Suppressor macrophage treated with lipopolysaccharide for 4 hours (primary cell): ENCODE results near the gene HCFC1.
A peak's percentile ranks its signal among the peaks of the same experiment; 100 is the strongest.

Source experiments
- DNase-seq: peaks from one replicate; pipeline ENCODE4 v3.0.0-alpha.2; 2020

The HCFC1 gene

DNA sequence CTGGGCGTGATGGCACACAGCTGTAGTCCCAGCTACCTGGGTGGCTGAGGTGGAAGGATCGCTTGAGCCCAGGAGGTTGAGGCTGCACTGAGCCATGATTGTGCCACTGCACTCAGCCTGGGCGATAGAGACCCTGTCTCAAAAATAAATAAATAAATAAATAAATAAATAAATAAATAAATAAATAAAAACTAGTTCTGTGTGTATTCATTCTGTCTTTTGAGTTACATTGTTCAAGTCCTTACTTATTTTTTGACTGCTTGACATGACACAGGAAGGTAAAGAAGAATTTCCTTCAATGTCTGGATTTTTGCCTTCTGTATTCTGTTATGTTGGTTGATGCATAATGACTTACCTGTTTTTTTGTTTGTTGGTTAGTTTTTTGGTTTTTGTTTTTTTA is 34.6 kb downstream of the HCFC1 start:
- DNase-seq, result no peak

DNA sequence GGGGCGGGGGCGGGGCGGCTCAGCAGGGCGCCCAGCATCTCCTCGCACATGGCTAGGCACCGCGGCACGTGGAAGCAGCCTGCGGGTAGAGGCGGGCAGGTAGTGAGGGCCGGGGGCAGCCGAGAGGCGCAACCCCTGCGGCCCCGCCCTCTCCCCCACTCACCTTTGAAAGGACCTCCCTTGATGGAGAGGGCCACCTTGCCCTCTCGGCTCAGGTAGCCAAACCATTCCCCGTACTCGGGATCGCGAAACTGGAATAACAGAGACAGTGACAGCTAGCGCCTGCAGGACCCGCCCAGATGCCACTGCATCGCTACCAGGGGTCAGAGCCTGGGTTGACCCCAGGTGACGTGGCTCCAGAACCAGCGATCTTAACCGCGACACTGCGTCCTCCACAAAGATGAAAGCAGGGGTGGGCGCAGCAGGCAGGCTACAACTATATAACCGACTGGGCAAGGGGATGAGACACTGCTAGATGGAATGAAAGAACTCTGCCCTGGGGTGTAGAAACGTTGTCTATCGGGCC is 36.2 kb downstream of the HCFC1 start:
- DNase-seq, result no peak

DNA sequence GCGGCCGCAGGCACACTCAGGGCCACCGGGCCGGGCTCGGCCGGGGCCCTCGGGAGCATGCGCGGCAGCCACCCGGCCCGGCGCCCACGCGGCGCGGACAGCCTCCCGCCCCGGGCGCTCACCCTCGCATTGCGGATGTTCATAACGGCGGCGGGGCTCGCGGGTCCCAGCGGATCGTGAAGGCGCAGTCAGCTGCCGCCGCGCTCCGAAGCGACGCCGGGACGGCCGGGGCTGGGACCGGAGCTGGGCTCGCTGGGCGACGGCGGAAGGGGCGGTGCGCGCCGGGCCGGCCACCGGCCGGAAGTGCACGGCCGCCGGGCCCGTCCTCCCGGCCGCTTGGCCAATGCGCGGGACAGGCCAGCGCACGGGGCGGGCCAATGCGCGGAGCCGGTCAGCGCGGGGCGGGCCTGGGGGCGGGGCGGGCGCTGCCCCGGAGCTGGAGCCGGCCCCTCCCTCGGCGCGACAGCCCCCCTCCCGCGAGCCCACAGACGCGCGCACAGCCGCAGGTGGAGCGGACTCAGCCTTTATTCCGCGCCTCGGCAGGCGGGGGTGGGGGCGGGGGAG is 36.8 kb downstream of the HCFC1 start, which contains the start of gene NAA10:
NAA10 (minus strand) TSS at position 276 of the 564 bp plus-strand sequence; CDS start at position 143, 133 bp downstream.
- peak; percentile 81 for DNase-seq

DNA sequence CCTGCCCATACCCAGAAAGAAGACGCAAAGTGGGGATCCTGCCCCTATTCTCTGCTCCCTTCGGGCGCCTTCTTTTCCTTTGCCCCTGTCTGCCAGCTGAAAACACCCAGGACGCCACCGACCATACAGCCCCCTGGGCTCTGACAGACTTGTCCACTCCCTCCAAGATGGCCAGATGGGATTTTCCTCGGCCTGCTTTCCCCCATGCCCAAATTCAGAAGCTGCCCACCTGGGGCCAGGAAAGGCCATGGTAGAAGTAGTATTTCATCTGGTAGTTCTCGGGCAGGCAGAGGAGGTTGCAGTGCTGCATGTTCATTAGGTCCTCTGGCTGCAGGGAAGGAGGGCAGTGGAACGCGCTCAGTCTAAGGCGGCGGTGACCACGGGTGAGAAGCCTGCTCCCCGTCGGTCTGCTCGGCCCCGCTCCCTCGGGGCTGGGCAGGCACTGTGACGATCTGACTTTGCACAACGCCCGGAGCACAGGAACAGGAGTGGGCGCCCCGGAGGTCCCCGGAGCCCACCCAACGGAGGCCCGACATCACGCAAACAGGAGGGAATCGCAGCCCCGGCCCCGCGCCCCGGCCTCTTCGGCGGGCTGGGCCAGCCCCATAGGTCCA is 37.4 kb downstream of the HCFC1 start:
- DNase-seq, result no peak

DNA sequence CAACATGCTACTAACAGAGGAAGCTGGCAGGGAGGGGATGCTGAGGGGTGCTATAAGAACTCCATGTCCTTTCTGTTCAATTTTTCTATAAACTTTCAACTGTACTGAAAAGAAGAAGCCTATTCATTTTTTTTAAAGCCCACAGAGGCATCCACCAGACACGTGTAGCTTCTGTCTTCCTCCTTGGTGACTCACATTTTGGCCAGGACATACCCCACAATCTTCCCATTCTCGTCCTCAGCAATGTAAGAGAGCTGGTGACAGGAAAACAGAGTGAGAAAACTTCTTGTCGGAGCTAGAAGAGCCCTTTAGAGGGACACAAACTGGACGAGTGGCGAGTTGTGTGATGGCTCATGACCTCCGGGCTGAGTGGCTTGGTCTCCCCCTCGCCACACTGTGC is 37.9 kb downstream of the HCFC1 start:
- peak; percentile 25 for DNase-seq

DNA sequence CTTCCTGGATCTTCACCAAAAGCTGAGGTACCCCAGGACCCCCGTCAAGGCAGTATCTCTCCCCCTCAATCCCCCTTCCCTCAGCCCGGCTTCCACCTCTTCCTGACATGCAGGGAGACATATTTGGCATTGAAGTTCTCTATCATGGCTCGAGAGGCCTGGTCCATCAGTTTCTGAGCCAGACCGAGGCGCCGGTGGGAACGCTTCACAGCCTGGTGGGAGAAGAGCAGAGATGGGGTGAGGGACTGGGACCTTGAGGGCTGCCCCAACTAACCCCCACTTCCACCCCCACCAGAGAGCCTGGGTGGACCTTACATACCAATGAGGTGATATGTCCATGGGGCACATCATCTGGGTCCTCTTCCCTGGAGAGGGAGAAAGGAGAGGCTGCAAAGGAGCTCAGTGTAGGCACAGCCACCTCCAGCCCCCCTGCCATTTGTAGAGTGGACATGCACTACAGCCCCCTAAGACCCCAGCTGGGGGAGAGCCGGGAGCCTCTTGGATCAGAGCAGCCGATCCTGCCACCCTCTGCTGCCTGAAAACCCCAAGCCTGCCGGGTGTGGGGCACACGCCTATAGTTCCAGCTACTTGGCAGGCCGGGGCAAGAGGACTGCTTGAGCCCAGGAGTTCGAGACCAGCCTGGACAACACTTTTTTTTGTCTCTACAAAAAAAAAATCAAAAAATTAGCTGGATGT is 39.2 kb downstream of the HCFC1 start:
- no peak for DNase-seq

DNA sequence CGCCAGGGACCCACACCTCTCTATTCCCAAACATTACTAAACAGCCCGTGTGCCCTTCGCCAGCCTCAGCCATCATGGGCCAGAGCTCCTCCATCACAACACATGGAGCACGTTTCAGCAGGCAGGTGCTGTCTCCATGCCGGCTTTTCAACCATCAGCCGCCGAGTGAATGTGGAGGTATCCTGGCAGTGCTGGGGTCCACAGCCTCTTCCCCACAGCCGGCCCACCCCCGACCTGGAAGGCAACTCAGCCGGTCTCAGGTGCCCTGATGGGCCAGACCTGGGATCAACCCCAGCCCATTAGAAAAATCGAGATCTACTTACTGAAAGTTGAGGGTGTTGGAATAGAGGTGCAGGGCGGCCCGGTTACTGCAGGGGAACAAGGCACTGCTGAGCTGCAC is 39.9 kb downstream of the HCFC1 start:
- no peak for DNase-seq

DNA sequence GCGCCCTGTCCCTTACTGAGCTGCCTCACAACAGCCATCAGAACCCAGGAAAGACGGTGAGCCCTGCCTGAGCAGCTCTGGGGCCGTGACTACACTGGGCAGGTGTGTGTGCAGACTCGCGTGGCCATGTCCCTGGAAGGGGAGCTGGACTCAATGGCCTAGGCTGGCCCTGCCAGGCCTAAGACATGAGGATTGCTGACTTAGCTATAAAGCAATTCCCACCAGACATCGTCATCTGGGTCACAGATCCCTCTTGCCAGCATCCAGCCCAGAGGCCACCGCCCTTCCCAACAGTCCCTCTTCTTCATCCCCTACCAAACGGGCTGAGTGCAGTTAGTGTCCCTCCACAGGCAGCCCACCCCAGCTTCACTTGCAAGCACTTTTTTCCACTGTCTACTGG is 40.5 kb downstream of the HCFC1 start:
- DNase-seq, result no peak

DNA sequence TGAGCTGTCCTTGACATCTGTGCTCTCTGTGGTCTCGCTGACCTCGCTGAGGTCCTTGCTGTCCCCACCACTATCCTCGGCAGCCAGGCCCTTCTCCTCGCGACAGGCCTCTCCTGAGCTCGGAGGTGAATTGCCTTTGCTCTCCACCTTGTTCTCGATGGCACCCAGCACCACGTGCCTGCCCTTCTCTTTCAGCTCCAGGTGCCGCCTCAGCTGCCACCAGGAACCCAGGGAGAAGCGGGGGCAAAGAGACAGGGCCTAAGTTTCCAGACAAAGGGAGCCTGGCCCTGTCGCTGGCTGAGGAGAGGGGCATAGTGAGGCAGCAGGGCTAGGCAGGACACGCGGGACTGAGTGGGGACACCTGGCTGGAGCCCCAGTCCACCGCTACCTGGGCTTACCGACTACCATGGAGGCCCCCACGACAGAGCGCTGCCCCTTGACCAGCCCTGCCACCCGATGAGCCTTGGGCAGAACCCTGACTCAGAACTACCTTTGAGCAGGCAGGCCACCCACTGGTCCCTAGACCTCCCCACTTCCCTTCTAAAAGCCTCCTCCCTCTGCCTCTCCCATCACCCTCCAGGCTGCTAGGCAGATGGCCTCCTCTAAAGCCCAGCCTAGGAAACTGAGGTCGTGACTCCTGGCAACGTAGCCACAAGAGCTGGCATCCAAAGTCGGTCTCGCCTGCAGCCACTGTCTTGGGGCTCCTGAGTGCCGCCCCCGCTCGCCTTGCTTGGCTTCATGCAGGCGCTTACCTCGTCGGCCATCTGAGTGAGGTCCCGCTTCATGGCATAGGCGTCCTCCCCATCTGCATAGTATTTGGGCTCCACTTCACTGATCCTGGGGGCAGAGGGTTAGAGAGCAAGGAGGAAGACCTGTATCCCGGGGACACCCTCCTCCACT is 41.4 kb downstream of the HCFC1 start:
- no peak for DNase-seq

DNA sequence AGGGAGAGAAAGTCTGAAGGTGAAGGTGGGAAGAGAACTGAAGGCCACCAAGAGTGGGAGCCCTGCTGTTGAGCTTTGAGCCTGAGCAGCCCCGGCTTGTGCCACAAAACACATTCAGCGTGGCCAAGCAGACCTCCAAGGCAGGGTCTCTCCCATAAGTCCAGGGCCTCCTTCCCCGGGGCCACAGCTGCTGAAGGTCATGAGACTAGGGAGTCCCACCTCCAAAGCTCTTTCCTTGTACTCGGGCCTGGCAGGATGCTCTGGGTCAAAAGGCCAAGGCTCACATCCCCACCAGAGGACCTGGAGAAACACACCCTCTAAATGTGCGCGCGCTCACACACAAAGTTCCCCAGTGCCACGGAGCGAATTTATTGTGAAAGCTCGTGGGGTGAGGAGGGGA is 42.0 kb downstream of the HCFC1 start:
- no peak for DNase-seq

DNA sequence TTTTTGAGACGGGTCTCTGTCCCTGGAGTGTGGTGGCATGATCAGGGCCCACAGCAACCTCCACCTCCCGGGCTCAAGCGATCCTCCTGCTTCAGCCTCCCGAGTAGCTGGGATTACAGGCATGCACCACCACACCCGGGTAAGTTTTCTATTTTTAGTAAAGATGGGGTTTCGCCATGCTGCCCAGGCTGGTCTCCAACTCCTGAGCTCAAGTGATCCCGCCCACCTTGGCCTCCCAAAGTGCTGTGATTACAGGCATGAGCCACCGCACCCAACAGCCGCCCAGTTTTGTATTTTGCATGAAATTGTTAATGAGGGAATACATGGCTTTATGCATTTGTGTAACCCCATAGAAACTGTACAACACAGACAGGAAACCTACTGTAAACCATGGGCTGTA is 42.8 kb downstream of the HCFC1 start:
- no peak for DNase-seq

DNA sequence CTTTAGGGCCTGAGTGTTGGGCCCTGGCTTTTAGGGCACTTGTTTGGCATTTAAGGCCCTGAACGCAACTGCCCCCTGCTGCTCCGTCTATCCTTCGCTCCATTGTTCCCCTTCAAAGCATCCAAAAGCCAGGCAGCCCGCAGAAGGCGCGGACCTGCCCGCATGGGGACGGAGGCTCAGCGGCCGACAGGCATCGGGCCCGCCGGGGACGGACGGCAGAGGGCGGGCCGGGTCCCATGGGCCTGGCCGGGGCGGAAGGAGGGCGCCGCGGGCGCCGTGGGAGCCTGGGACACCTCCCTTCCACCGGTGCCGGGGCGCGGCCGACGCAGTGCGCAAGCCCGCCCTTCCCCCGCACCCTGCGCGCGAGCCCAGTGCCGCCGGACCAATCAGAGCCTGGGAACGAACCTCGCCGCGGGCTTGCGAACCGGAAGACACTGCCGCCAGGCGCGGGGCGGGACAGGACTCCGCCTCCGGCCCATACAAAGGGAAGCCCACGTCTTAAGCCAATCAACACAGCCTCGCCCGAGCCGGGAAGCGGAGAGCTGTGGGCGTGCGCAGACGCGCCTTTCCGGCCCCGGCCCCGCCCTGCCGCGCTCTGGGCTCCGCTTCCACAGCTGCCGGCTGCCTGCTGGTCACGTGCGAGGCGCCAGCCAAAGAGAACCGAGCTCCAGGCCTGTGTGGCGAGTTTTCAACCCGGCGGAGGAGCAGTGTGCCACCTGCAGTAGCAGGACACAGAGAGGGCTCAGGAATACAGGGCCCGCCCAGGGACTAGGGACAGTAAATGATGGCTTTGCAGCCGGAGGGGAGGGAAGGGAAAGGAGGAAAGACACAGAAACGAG is 43.5 kb downstream of the HCFC1 start:
- DNase-seq, result peak; percentile 97

DNA sequence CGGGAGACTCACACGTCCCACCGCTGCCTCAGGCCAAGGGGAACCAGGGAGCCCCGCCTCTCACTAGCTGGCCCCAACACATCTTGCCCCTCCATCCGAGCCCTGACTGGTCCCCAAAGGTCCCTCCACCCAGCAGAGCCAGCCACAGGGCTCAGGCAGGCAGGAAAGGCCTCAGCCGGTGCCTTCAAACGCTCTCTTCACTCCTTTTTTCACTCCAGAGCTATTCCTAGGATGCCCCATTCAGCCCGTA is 44.0 kb downstream of the HCFC1 start:
- DNase-seq, result no peak

DNA sequence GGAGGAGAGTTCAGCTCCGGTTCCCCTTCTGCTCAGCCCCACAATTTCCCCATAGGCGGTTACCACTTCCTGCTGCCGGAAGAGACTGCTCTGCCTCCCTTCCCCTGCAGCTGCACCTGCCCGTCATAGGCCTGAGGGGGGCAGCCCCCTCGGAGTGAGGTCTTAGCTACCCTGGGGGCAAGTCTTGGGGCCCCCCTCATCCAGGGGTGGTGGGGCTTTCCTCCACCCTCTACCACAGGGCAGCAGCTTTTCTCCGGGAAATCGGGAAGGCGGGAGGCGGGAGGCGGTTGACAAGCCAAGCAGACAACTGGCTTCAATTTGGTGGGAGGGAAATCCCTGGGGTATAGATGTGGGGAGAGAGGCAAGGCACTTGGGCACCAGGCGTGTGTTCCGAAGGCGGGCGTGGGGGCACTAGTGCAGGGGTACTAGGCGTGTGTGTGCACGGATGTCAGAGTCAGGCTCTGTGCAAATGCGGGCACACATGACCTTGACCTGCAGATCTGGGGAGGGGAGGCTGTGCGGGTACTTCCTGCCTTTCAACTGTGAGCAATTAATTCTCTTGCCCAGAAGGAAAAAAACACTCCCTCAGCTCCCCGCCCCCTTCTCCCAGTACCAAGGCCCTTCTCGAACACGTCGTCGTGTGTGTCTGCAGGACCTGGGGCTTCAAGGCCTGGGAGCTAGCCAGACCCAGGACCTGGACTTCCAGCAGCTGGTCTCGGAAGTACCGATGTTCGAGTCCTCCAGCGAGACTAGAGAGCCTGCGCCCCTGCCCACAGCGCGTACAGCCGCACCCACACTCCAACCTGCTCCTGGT is 44.6 kb downstream of the HCFC1 start:
- DNase-seq, result peak; percentile 72

DNA sequence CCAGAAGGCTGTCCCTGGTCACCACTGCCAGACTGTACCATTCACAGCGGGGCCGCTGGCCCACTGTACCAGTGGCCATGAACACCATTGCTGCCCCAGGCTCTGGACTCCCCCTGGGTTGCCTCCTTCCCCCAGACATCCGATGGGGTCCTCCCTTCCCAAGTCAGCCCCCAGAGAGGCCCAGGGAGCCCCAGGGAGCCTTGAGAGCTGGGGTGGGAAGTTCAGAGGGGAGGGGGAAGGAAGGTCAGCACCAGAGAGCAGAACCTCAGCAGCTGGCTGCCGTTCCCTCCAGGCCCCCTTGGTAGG is 45.1 kb downstream of the HCFC1 start:
- DNase-seq, result no peak

DNA sequence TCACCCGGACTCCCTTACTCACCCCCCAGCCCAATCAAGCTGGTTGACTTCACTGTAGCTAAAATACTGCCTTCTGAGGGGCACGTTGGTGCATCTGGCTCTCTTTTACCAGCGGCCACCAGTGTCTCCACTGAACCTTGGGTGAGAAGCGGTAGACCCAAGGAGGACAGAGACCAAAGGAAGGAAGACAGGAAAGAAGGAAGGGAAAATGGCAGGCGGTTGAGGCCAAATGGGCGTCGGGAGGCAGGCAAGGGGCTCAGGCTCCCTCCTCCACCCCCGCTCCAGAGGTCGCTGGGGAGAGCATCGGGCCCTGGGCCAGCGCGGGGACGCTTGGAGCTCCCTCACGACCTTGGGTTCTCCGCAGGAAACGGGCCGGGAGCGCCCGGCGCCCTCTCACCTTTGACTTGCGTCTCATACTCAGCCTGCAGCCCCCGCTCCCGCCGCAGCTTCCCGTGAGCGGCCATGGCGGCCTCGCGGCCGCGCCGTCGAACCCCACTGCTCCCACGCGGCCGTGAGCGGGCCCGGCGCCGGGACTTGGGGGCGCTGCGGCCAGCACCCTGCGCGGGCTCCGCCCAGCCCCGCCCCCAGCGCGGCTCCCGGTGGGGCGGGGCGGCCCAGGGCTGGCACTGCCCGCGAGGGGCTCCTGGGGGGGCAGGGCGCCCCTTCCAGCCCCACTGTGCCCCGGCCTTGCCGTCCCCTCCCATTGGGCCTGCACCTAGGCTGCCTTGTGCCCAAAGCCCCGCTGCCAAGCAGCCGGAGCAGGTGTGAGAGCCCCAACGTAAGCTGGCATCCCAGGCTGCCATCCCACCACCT is 45.7 kb downstream of the HCFC1 start, which contains the start of gene ARHGAP4:
ARHGAP4 (minus strand) TSS at position 526 of the 813 bp plus-strand sequence; CDS start at position 464, 62 bp downstream.
- no peak for DNase-seq

DNA sequence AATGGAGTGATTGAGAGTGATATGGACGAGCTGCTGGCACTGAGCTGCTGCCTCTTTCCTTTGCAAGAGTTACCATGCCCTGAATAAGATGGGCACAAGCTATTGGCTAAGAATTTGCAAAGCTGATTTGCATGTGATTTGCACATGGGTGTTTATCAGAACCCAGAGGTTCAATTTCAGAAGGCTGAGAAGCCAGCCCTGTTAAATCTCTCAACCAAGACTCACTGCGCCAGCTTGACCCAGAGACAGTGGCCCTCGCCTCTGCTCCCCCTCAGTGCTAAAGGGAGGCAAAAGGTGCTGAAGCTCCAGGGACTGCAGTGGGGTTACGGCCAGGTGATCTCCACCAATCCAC is 46.3 kb downstream of the HCFC1 start:
- no peak for DNase-seq

DNA sequence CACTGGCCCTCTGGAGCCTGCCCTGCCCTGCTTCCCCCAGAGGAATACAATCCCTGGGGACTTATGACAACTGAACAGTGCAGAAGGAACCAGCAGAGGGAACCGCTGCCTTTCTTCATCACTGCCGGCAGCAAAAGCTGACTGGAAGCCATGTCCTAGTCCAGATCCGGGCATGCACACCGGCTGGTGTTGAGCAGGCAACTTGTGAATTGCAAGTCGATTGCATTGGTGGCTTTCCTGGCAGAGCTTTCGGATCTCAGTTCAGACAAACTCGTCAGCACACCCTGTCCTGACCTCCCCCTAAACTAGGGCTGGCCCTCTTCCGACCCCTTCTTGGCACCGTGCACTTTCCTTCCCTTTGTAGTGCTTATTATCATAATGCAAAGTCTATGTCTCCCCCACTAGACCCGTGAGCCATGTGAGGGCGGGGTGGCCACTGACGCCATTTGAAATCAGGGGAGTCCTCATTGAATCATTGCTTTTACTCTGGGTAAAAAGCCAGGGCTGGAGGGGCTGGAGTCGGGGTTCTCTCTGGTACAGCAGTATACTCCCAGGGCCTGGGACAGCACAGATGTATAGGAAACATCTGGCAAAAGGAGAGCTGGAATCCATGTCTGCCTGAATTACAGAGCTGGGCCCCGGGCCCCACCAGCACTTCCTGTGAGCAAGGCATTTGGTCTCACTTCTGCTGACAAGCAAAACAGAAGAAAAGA is 47.3 kb downstream of the HCFC1 start:
- DNase-seq, result peak; percentile 69

DNA sequence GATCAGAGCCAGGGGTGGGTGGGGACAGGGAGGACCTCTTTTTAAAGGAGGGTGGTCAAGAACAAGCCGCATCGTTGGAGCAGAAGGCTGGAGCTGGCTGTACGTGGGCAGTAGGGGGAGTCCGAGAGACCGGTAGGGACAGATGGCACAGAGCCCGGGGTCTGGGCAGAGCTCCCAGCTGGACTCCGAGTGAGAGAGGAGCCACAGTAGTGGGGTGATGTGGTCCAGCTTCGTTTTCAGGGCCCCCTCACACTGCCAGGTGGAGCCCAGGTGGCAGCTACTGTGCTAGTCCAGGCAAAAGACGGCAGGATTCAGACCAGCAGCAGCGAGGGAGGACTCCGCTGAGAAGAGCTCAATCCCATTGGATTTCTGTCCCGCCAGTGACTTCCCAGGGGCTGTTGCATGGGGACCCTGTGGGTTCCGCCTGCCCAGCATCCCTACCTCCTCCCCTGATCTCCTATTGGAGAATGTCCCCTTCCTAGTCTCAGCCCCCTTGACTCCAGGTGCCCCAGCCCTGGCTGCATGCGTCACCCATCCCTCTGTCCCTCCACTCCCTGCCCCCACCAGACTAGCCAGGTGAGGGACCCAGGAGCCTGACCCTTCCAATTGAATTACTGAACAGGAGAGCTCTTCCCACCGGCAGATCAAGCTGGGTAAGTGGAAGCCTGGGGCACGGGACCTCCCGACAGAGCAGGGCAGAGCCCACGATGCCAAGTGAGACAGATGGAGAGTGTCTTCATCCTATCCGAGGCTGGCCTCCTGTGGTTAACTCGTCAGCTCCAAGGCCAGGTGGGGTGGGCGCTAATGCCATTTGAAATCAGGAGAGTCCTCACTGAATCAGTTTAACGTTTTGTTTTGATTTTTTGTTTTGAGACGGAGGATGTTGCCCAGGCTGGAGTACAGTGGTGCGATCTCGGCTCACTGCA is 48.4 kb downstream of the HCFC1 start:
- DNase-seq, result peak; percentile 42
